Aorta (tissue), 5 donors: ENCODE measurements around the gene ZNF836. TPM values are rescaled to one million over a fixed set of nuclear protein-coding genes. Genes with fewer than 3 reads are reported as not detected.

ENCODE experiments used
- ATAC-seq: fragments of 200-7000 bp; cut with Tn5 transposase; one replicate; pipeline ENCODE4 v1.9.1; 2022; ENCODE audit warnings: moderate library complexity; ENCODE audit not compliant: low FRiP score
- DNase-seq, 2 donors: peaks; one replicate each; pipeline ENCODE4 v3.0.0-alpha.2; 2020
- H3K27ac ChIP-seq, 2 donors: one replicate each; pipeline ENCODE4 v1.5.1; 2013; ENCODE audit warnings: low read length in 2 of 2, mild to moderate bottlenecking in 2 of 2, moderate library complexity in 2 of 2, control low read depth in 1 of 2, inconsistent platforms in 1 of 2, low read depth in 1 of 2
- H3K27me3 ChIP-seq, 2 donors: one replicate each; pipeline ENCODE4 v1.6.1; 2013; ENCODE audit warnings: control low read depth in 1 of 2, low read length in 1 of 2, mild to moderate bottlenecking in 1 of 2, moderate library complexity in 1 of 2; ENCODE audit not compliant: insufficient read depth in 2 of 2, control insufficient read depth in 1 of 2
- H3K36me3 ChIP-seq, 2 donors: one replicate each; pipeline ENCODE4 v1.6.1; 2013; ENCODE audit warnings: control low read depth in 1 of 2, low read length in 1 of 2, mild to moderate bottlenecking in 1 of 2; ENCODE audit not compliant: insufficient read depth in 2 of 2, control insufficient read depth in 1 of 2
- H3K4me1 ChIP-seq, 2 donors: one replicate each; pipeline ENCODE4 v1.6.1; 2013; ENCODE audit warnings: low read length in 2 of 2, control low read depth in 1 of 2, mild to moderate bottlenecking in 1 of 2, moderate library complexity in 1 of 2; ENCODE audit not compliant: insufficient read depth in 2 of 2, control insufficient read depth in 1 of 2
- H3K4me3 ChIP-seq, 2 donors: one replicate each; pipeline ENCODE4 v1.5.1; 2013; ENCODE audit warnings: low read length in 2 of 2, control low read depth in 1 of 2, mild to moderate bottlenecking in 1 of 2
- H3K9me3 ChIP-seq: one replicate; pipeline ENCODE4 v1.6.1; 2013; ENCODE audit warnings: mild to moderate bottlenecking, low read length; ENCODE audit not compliant: control insufficient read depth
- WGBS, 2 donors: extraction: QIAGEN DNeasy Blood & Tissue Kit; methylation state at CpG; one replicate each; pipeline ENCODE4 v1.1.7; 2013; 5-methylcytosine and 5-hydroxymethylcytosine counted together
- intact Hi-C, 2 donors: fragments of 100-400 bp; cut with DNase I; formaldehyde crosslinking; loops; one replicate each; pipeline versions ENCODE4 v1.14.2 to v1.15.0; 2022
- long read RNA-seq, 2 donors: library from polyadenylated mRNA; unstranded; transcript quantifications; one replicate each; pipeline ENCODE4 v2.0.0, GENCODE V29; 2020 to 2021
- polyA plus RNA-seq, 2 donors: library from polyadenylated mRNA; stranded (reverse); fragments of 200-250 nt; gene quantifications; one replicate each; pipeline ENCODE4 v1.2.3, GENCODE V29; 2013
- total RNA-seq, 2 donors: library from RNA; stranded (reverse); fragmentation: NEBNext Ultra II Directional; extraction: Animal tissue kit (Norgen Biotek cat#: 25700); gene quantifications; one replicate each; pipeline ENCODE4 v1.2.1, GENCODE V29; 2021
- donor health status: healthy with polysubstance abuse.
- donor health status: Bipolar disorder and iron deficiency.
- donor health status: DM: no; HTN: no; CAD: no.
- donor health status: DM: no; HTN: no; CAD: no.
- donor health status: DM: yes; HTN: yes; CAD: no.

Gene ZNF836
- total RNA-seq = 10 to 100 TPM; 15.4 to 20.3 TPM
- 1 to 10 TPM; 1.5 to 4.6 TPM for polyA plus RNA-seq
- long read RNA-seq, donor 1, partial matches to known transcripts = 0 of 2 reads
- long read RNA-seq, donor 1, other reads (novel, unspliced or antisense) = 2 of 2 reads
- long read RNA-seq, donor 2, partial matches to known transcripts = 1 of 2 reads
- long read RNA-seq, donor 2, other reads (novel, unspliced or antisense) = 1 of 2 reads

- Histone ChIP-seq H3K27me3 (no peaks in the 10 kb centered on the region), H3K4me3 (peak within 1 kb of the TSS; percentile 91 to 99), H3K9me3 (no peaks in the 10 kb centered on the region), H3K4me1 (no peaks in the 10 kb centered on the region), H3K36me3 (peaks cover 0 to 2% of the 10 kb centered on the region in 2 donors), H3K27ac (peak within 1 kb of the TSS; percentile 78 to 89)
- WGBS, 2 donors = 3% methylated on average over 33 to 37 of the region's 37 CpGs
- peak; percentile 94 to 97 for DNase-seq
- intact Hi-C loops = loop anchor here in 1 of 2 donors (1.0 to 2.0 kb wide), 2 partner anchors 18 to 29 kb away; no protein-coding TSS in a partner anchor
- peak; percentile 97 for ATAC-seq
Observed at GRCh38 chr19:52171321-52172169, at the start of gene ZNF836. ZNF836 (minus strand) TSS chr19:52171621; CDS start chr19:52168072, 3,549 bp downstream.

- no peak for ATAC-seq
- WGBS, 2 donors = 97 to 98% methylated on average over 6 of the region's 6 CpGs
- intact Hi-C loops = no loop called here
- Histone ChIP-seq H3K4me1 (no peaks in the 10 kb centered on the region), H3K36me3 (peaks cover 12 to 35% of the 10 kb centered on the region in 2 donors), H3K9me3 (no peaks in the 10 kb centered on the region), H3K27ac (no peak overlapping the region), H3K4me3 (no peak overlapping the region), H3K27me3 (no peaks in the 10 kb centered on the region)
- peak in 1 of 2 donors; percentile 44 for DNase-seq
Observed at GRCh38 chr19:52221031-52221430, 49.6 kb upstream of the ZNF836 start.

- peak in 1 of 2 donors; percentile 24 for DNase-seq
- no peak overlapping the region for H3K4me3 ChIP-seq
- H3K27me3 ChIP-seq = no peaks in the 10 kb centered on the region
- intact Hi-C loops = no loop called here
- no peaks in the 10 kb centered on the region for H3K4me1 ChIP-seq
- ATAC-seq = no peak
- H3K27ac ChIP-seq = no peak overlapping the region
- H3K36me3 ChIP-seq = peaks cover 14 to 29% of the 10 kb centered on the region in 2 donors
- WGBS, 2 donors = 89 to 92% methylated on average over 8 of the region's 8 CpGs
- no peaks in the 10 kb centered on the region for H3K9me3 ChIP-seq
Observed at GRCh38 chr19:52219611-52220010, 48.2 kb upstream of the ZNF836 start.

DNA sequence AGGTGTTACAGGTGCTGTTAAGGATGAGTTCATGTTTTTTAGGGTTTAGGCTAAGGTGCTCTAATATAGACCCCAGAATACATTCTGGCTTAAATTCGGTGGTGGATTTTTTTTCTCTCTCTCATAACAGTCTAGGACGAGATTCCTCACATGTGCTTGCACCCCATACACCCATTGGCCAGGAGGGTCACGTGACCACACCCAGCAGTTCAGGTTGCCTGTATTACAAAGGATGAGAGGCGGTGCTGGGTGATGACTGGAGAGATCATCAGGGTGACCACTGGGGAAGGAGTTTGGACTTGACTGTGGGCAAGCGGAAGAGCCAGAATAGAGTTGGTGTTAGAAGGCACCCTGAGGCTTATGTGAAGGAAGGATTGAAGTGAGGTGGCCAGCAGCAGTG is 46.2 kb upstream of the ZNF836 start:
- H3K9me3 ChIP-seq = no peaks in the 10 kb centered on the region
- peak in 1 of 2 donors; percentile 14 for DNase-seq
- H3K27ac ChIP-seq = no peak overlapping the region
- no peaks in the 10 kb centered on the region for H3K4me1 ChIP-seq
- no peak for ATAC-seq
- peaks cover 16 to 37% of the 10 kb centered on the region in 2 donors for H3K36me3 ChIP-seq
- no peak overlapping the region for H3K4me3 ChIP-seq
- intact Hi-C loops = no loop called here
- H3K27me3 ChIP-seq = no peaks in the 10 kb centered on the region
- 77 to 80% methylated on average over 5 of the region's 5 CpGs for WGBS, 2 donors

GRCh38 chr19:52216401-52216800 is 45.0 kb upstream of the ZNF836 start:
- ATAC-seq (no peak), DNase-seq (peak in 1 of 2 donors; percentile 41)
- Histone ChIP-seq H3K9me3 (no peaks in the 10 kb centered on the region), H3K27me3 (no peaks in the 10 kb centered on the region), H3K36me3 (peaks cover 16 to 39% of the 10 kb centered on the region in 2 donors), H3K27ac (no peak overlapping the region), H3K4me1 (no peaks in the 10 kb centered on the region), H3K4me3 (no peak overlapping the region)
- intact Hi-C loops = no loop called here
- 95 to 96% methylated on average over 3 of the region's 3 CpGs for WGBS, 2 donors

- ATAC-seq (no peak), DNase-seq (peak in 1 of 2 donors; percentile 39)
- Histone ChIP-seq H3K9me3 (no peaks in the 10 kb centered on the region), H3K36me3 (peaks cover 13 to 26% of the 10 kb centered on the region in 2 donors), H3K4me3 (no peak overlapping the region), H3K27ac (no peak overlapping the region), H3K4me1 (no peaks in the 10 kb centered on the region), H3K27me3 (no peaks in the 10 kb centered on the region)
- 88 to 90% methylated on average over 5 of the region's 5 CpGs for WGBS, 2 donors
- intact Hi-C loops = no loop called here
Observed at GRCh38 chr19:52214241-52214640, 42.8 kb upstream of the ZNF836 start.

DNA sequence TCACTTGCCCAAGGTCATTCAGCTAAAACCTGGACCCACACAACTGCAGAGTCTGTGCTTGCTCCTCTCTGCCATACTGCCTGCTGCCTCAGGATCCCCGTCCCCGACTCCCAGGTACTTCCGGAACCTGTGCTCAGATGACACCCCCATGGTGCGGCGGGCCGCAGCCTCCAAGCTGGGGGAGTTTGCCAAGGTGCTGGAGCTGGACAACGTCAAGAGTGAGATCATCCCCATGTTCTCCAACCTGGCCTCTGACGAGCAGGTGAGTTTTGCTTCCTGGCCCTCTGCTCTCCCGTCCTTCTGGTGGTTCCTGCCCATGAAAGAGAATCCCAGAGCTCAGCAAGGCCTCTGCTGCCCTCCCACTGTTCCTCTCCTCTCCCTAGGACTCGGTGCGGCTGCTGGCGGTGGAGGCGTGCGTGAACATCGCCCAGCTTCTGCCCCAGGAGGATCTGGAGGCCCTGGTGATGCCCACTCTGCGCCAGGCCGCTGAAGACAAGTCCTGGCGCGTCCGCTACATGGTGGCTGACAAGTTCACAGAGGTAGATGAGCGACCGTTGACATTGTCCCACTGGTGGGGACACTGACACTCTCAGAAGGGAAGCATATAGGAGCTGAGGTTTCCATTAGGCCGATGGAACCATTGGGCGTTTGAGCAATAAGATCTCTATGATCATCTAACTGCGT is 41.3 kb upstream of the ZNF836 start:
- DNase-seq = peak in 1 of 2 donors; percentile 63
- Histone ChIP-seq H3K27me3 (no peaks in the 10 kb centered on the region), H3K27ac (no peak overlapping the region), H3K36me3 (peaks cover 13 to 20% of the 10 kb centered on the region in 2 donors), H3K4me3 (no peak overlapping the region), H3K9me3 (no peaks in the 10 kb centered on the region), H3K4me1 (no peaks in the 10 kb centered on the region)
- 95% methylated on average over 25 of the region's 25 CpGs for WGBS, 2 donors
- ATAC-seq = no peak
- intact Hi-C loops = no loop called here

DNA sequence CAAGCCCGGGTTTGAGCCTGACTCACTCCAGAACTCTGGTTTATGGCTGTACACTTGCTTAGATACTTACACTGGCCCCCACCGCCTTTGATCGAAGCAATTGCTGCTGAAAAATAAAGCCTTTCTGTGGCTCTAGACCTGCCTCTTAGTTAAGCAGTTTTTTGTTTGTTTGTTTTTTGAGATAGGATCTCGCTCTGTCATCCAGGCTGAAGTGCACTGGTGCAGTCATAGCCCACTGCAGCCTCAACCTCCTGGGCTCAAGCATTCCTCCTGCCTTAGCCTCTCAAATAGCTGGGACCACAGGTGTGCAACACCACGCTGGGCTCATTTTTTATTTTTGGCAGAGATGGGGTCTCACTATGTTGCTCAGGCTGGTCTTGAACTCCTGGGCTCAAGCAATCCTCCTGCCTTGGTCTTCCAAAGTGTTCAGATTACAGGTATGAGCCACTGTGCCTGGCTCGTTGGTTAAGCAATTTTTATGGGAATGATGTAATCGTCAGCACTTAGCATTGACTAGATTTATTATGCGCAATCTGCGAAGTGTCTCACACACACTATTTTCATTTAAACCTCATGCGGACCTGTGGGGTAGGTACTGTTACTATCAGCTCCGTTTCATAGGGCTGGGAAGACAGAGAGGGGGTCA is 40.6 kb upstream of the ZNF836 start:
- no peak for ATAC-seq
- WGBS, 2 donors = 90 to 92% methylated on average over 11 of the region's 11 CpGs
- intact Hi-C loops = no loop called here

More for the DNA sequence above, 40.6 kb upstream of the ZNF836 start:
- H3K27me3 ChIP-seq = no peaks in the 10 kb centered on the region
- no peaks in the 10 kb centered on the region for H3K9me3 ChIP-seq
- H3K4me3 ChIP-seq = no peak overlapping the region
- peaks cover 9 to 18% of the 10 kb centered on the region in 2 donors for H3K36me3 ChIP-seq
- no peaks in the 10 kb centered on the region for H3K4me1 ChIP-seq
- H3K27ac ChIP-seq = no peak overlapping the region
- peak in 1 of 2 donors; percentile 9 for DNase-seq
